ENCODE measurements around the gene MTERF4. TPM values are rescaled to one million over a fixed set of nuclear protein-coding genes. Genes with fewer than 3 reads are reported as not detected.

Gene MTERF4
- total RNA-seq, 1 donor from 2014 or later, result 34.6 TPM

GRCh38 chr2:241126771-241127202, 24.7 kb upstream of the MTERF4 start:
- no peak overlapping the region for H3K4me3 ChIP-seq
- no peaks in the 10 kb centered on the region for H3K9me3 ChIP-seq
- TF ChIP-seq CTCF (IDR thresholded peaks at IDR 0.05), result no peak
- intact Hi-C loops (cut with DNase I), result no loop called here
- ATAC-seq (no peak), DNase-seq (peak; percentile 57)
- H3K27me3 ChIP-seq, result no peaks in the 10 kb centered on the region
- H3K27ac ChIP-seq, result no peak overlapping the region
- H3K4me1 ChIP-seq, result no peaks in the 10 kb centered on the region
- no peaks in the 10 kb centered on the region for H3K36me3 ChIP-seq

GRCh38 chr2:241126201-241126611, 24.1 kb upstream of the MTERF4 start:
- Histone ChIP-seq H3K27me3 (no peaks in the 10 kb centered on the region), H3K9me3 (no peaks in the 10 kb centered on the region), H3K36me3 (no peaks in the 10 kb centered on the region), H3K4me1 (no peaks in the 10 kb centered on the region), H3K27ac (no peak overlapping the region), H3K4me3 (no peak overlapping the region)
- intact Hi-C loops (cut with DNase I), result no loop called here
- no peak for TF ChIP-seq CTCF (IDR thresholded peaks at IDR 0.05)
- DNase-seq, result peak; percentile 60
- no peak for ATAC-seq

GRCh38 chr2:241125626-241126025, 23.5 kb upstream of the MTERF4 start:
- TF ChIP-seq CTCF (IDR thresholded peaks at IDR 0.05), result no peak
- no peaks in the 10 kb centered on the region for H3K9me3 ChIP-seq
- no peaks in the 10 kb centered on the region for H3K36me3 ChIP-seq
- intact Hi-C loops (cut with DNase I), result no loop called here
- H3K27ac ChIP-seq, result no peak overlapping the region
- ATAC-seq (no peak), DNase-seq (peak; percentile 58)
- H3K27me3 ChIP-seq, result no peaks in the 10 kb centered on the region
- no peak overlapping the region for H3K4me3 ChIP-seq
- no peaks in the 10 kb centered on the region for H3K4me1 ChIP-seq

- no peaks in the 10 kb centered on the region for H3K4me1 ChIP-seq
- H3K27ac ChIP-seq, result no peak overlapping the region
- no peak for TF ChIP-seq CTCF (IDR thresholded peaks at IDR 0.05)
- ATAC-seq (peak; percentile 24), DNase-seq (peak; percentile 59)
- intact Hi-C loops (cut with DNase I), result no loop called here
- H3K27me3 ChIP-seq, result no peaks in the 10 kb centered on the region
- no peak overlapping the region for H3K4me3 ChIP-seq
- no peaks in the 10 kb centered on the region for H3K36me3 ChIP-seq
- H3K9me3 ChIP-seq, result no peaks in the 10 kb centered on the region
Observed at GRCh38 chr2:241123816-241124536, 21.9 kb upstream of the MTERF4 start.

GRCh38 chr2:241122376-241123002, 20.4 kb upstream of the MTERF4 start:
- DNase-seq (peak; percentile 49), ATAC-seq (no peak)
- no peak overlapping the region for H3K4me3 ChIP-seq
- TF ChIP-seq CTCF (IDR thresholded peaks at IDR 0.05), result no peak
- no peaks in the 10 kb centered on the region for H3K36me3 ChIP-seq
- intact Hi-C loops (cut with DNase I), result no loop called here
- H3K27me3 ChIP-seq, result no peaks in the 10 kb centered on the region
- H3K9me3 ChIP-seq, result no peaks in the 10 kb centered on the region
- no peak overlapping the region for H3K27ac ChIP-seq
- no peaks in the 10 kb centered on the region for H3K4me1 ChIP-seq

Measured in upper lobe of right lung (tissue), 1 donor.